GM19238 (cell line): ENCODE data around the gene WDR48.
"Not testable (repeated sequence)": the region's sequence is repeated elsewhere in the genome, so short reads cannot be mapped to it uniquely, and the experiment has no call there.

Experiments
- DNase-seq: peaks from one replicate; pipeline ENCODE4 v3.0.0; 2011; ENCODE audit warnings: low spot score; ENCODE audit not compliant: insufficient read length

The WDR48 gene

GRCh38 chr3:39051649-39052561 is at the start of gene WDR48, which contains the start of gene SCN11A:
WDR48 (plus strand) TSS chr3:39052016; CDS start chr3:39052026, 10 bp downstream.
SCN11A (minus strand) TSS chr3:39051944; CDS start chr3:38950362, 101,582 bp downstream.
- peak; percentile 82 for DNase-seq

- no peak for DNase-seq
These were observed 46.5 kb upstream of the WDR48 start for GRCh38 chr3:39005295-39005694.

GRCh38 chr3:39011191-39011736 is 40.6 kb upstream of the WDR48 start:
- DNase-seq, result no peak

- no peak for DNase-seq
These were observed 38.5 kb upstream of the WDR48 start for GRCh38 chr3:39013289-39013688.

GRCh38 chr3:39013921-39014509 is 37.8 kb upstream of the WDR48 start:
- DNase-seq, result no peak

GRCh38 chr3:39015418-39015817 is 36.4 kb upstream of the WDR48 start:
- no peak for DNase-seq

- DNase-seq, result no peak
These were observed 32.5 kb upstream of the WDR48 start for GRCh38 chr3:39019299-39019698.

- no peak for DNase-seq
These were observed 30.8 kb upstream of the WDR48 start for GRCh38 chr3:39021029-39021428.

- DNase-seq, result no peak
These were observed 30.1 kb upstream of the WDR48 start for GRCh38 chr3:39021465-39022285.

GRCh38 chr3:39022286-39022630 is 29.6 kb upstream of the WDR48 start:
- DNase-seq, result no peak

- no peak for DNase-seq
These were observed 27.3 kb upstream of the WDR48 start for GRCh38 chr3:39024497-39024896.

- no peak for DNase-seq
These were observed 26.4 kb upstream of the WDR48 start for GRCh38 chr3:39025222-39025970.

- no peak for DNase-seq
These were observed 23.3 kb upstream of the WDR48 start for GRCh38 chr3:39028546-39028945.

- DNase-seq, result no peak
These were observed 22.3 kb upstream of the WDR48 start for GRCh38 chr3:39029556-39029955.

GRCh38 chr3:39038165-39038564 is 13.7 kb upstream of the WDR48 start:
- no peak for DNase-seq

- no peak for DNase-seq
These were observed 1.8 kb upstream of the WDR48 start for GRCh38 chr3:39050029-39050428.

- DNase-seq, result no peak
These were observed 767 bp downstream of the WDR48 start for GRCh38 chr3:39052583-39052982.

GRCh38 chr3:39053696-39054095 is 1.9 kb downstream of the WDR48 start:
- DNase-seq, result no peak

- DNase-seq, result no peak
These were observed 4.3 kb downstream of the WDR48 start for GRCh38 chr3:39056151-39056550.

GRCh38 chr3:39061228-39061627 is 9.4 kb downstream of the WDR48 start:
- DNase-seq, result not testable (repeated sequence)

- DNase-seq, result no peak
These were observed 10.4 kb downstream of the WDR48 start for GRCh38 chr3:39062180-39062579.
